ENCODE data around the gene PPL. TPM values are rescaled to one million over a fixed set of nuclear protein-coding genes. Genes with fewer than 3 reads are reported as not detected.
"Not testable (repeated sequence)": the region's sequence is repeated elsewhere in the genome, so short reads cannot be mapped to it uniquely, and the experiment has no call there.

Gene PPL
- total and polyA plus RNA-seq, 2 experiments from 2014 or later, result 8.4 to 10.8 TPM

DNA sequence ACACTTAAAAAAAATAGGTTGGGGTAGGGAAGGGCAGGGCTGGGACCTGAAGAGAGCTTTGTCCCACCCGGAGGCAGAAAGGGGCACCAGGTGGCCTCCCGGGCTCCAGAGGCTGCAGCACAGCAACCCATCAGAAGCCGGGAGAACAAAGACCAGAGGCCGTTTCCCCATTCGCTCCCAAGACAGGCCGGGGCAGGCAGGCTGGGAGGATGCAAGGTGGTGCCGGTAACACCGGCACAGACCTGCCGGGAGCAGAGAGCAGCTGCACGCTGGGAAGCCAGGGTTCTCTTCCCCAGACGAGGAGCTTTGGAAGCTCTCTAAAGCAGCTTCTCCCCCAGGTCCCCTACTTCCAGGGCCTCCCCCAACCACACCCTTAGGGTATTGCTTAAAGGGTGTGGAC, 5.6 kb downstream of the PPL start:
- H3K4me3 ChIP-seq, result no peak overlapping the region
- no peak overlapping the region for H3K27ac ChIP-seq
- H3K27me3 ChIP-seq, result no peaks in the 10 kb centered on the region
- H3K4me1 ChIP-seq (ENCODE audit: low read depth), result no peaks in the 10 kb centered on the region
- no peaks in the 10 kb centered on the region for H3K36me3 ChIP-seq
- no peaks in the 10 kb centered on the region for H3K9me3 ChIP-seq (ENCODE audit: low read depth)
- TF ChIP-seq, protein P1, sequence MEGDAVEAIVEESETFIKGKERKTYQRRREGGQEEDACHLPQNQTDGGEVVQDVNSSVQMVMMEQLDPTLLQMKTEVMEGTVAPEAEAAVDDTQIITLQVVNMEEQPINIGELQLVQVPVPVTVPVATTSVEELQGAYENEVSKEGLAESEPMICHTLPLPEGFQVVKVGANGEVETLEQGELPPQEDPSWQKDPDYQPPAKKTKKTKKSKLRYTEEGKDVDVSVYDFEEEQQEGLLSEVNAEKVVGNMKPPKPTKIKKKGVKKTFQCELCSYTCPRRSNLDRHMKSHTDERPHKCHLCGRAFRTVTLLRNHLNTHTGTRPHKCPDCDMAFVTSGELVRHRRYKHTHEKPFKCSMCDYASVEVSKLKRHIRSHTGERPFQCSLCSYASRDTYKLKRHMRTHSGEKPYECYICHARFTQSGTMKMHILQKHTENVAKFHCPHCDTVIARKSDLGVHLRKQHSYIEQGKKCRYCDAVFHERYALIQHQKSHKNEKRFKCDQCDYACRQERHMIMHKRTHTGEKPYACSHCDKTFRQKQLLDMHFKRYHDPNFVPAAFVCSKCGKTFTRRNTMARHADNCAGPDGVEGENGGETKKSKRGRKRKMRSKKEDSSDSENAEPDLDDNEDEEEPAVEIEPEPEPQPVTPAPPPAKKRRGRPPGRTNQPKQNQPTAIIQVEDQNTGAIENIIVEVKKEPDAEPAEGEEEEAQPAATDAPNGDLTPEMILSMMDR (IDR thresholded peaks at IDR 0.05; ENCODE audit: low read depth, low read length), result no peak
- no peak for DNase-seq (ENCODE audit: low read depth in 1 of 2, low spot score in 1 of 2)

DNA sequence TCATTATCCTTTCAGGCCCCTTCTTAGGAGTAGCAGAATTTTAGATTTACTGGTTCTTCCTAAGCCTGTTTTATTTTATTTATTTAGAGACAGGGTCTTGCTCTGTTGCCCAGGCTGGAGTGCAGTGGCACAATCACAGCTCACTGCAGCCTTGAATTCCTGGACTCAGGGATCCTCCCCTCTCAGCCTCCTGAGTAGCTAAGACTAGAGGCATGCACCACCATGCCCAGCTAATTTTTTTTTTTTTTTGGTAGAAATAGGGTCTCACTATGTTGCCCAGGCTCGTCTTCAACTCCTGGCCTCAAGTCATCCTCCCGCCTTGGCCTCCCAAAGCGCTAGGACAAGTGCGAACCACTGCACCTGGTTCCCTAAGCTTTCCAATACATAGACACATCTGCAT, 7.3 kb downstream of the PPL start:
- H3K36me3 ChIP-seq; H3K4me1 ChIP-seq (ENCODE audit: low read depth); H3K27me3 ChIP-seq; H3K27ac ChIP-seq; DNase-seq (ENCODE audit: low read depth in 1 of 2, low spot score in 1 of 2); H3K9me3 ChIP-seq (ENCODE audit: low read depth); H3K4me3 ChIP-seq: not testable (repeated sequence)

DNA sequence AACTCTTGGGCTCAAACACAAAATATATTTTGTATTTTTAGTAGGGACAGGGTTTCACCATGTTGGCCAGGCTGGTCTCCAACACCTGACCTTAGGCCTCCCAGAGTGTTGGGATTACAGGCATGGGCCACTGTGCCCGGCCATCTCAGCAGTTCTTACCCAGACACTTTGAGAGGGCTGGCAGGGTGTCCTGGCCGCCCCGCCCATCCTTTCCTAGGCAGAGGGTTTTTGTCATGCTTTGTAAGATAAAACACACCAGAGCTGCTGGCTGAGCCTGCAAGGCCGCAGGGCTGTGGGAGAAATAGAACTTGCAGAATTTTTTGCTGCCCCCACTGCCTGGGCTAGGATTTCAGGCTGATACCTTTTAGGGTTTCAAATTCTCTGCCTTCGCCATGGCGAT, 8.7 kb downstream of the PPL start:
- Histone ChIP-seq H3K9me3 (ENCODE audit: low read depth) (no peaks in the 10 kb centered on the region), H3K4me1 (ENCODE audit: low read depth) (peaks cover 4% of the 10 kb centered on the region), H3K36me3 (no peaks in the 10 kb centered on the region), H3K27ac (no peak overlapping the region), H3K4me3 (no peak overlapping the region), H3K27me3 (no peaks in the 10 kb centered on the region)
- DNase-seq (ENCODE audit: low read depth in 1 of 2, low spot score in 1 of 2), result no peak
- TF ChIP-seq, protein P1 (IDR thresholded peaks at IDR 0.05; ENCODE audit: low read depth, low read length), result no peak

DNA sequence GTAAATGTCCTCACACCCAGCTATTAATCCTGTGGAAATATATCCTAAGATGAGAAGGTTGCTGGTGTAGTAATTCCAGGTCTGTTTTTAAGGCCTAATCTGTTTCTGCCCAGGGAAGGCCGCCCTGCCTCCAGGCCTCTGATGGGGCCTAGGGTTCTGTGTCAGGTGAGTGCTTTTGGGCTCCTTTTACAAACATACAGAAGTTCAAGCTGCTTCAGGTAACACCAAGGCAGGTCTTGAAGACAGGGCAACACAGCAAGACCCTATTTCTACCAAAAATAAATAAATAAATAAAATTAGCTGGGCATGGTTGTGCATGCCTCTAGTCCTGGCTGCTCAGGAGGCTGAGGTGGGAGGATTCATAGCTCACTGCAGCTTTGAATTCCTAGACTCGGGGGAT, 9.3 kb downstream of the PPL start:
- peaks cover 4% of the 10 kb centered on the region for H3K4me1 ChIP-seq (ENCODE audit: low read depth)
- TF ChIP-seq, protein P1 (IDR thresholded peaks at IDR 0.05; ENCODE audit: low read depth, low read length), result no peak
- DNase-seq (ENCODE audit: low read depth in 1 of 2, low spot score in 1 of 2), result no peak
- no peaks in the 10 kb centered on the region for H3K27me3 ChIP-seq
- H3K36me3 ChIP-seq, result no peaks in the 10 kb centered on the region
- H3K9me3 ChIP-seq (ENCODE audit: low read depth), result no peaks in the 10 kb centered on the region
- no peak overlapping the region for H3K27ac ChIP-seq
- no peak overlapping the region for H3K4me3 ChIP-seq

DNA sequence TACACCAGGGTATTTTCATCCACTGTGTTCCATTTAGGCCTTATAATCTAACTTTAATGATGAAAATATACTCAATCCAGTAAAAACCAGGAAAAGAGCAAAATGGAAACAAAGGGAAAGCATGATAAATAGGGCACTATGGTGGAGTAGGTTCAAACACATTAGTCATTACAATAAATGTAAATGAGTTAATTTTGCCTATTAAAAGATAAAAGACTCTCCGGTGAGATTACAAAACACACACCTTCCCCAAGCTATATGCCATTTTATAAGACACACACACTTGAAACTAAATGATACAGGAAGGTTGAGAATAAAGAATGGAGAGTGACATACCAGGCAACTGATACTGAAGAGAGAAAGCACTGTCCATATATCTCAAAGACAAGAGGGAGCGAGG, 10.0 kb downstream of the PPL start:
- H3K4me1 ChIP-seq (ENCODE audit: low read depth), result peaks cover 4% of the 10 kb centered on the region
- H3K4me3 ChIP-seq, result no peak overlapping the region
- DNase-seq (ENCODE audit: low read depth in 1 of 2, low spot score in 1 of 2), result no peak
- H3K27me3 ChIP-seq, result no peaks in the 10 kb centered on the region
- no peaks in the 10 kb centered on the region for H3K36me3 ChIP-seq
- no peak overlapping the region for H3K27ac ChIP-seq
- H3K9me3 ChIP-seq (ENCODE audit: low read depth), result no peaks in the 10 kb centered on the region
- TF ChIP-seq, protein P1 (IDR thresholded peaks at IDR 0.05; ENCODE audit: low read depth, low read length), result no peak

DNA sequence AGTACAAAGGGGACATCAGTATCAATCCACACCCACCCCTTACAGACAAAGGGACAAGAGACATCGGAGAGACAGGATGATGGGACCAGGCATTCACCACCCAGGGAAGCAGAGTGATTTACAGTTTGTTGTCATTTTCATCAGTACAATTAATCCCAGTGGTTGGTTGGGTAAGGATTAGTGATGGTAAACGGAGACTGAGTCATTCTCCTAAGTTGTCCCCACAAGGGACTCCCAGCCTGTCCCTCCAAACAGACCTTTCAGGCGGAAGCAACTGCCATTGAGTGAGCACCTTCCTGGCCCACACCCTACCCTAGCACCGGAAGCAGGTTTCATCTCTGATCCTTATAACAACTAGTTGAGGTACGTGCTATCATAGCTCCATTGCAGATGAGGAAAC, 11.2 kb downstream of the PPL start:
- DNase-seq (ENCODE audit: low read depth in 1 of 2, low spot score in 1 of 2), result no peak
- H3K9me3 ChIP-seq (ENCODE audit: low read depth), result no peaks in the 10 kb centered on the region
- no peaks in the 10 kb centered on the region for H3K36me3 ChIP-seq
- H3K4me3 ChIP-seq, result no peak overlapping the region
- peaks cover 4% of the 10 kb centered on the region for H3K4me1 ChIP-seq (ENCODE audit: low read depth)
- no peaks in the 10 kb centered on the region for H3K27me3 ChIP-seq
- no peak overlapping the region for H3K27ac ChIP-seq
- TF ChIP-seq, protein P1 (IDR thresholded peaks at IDR 0.05; ENCODE audit: low read depth, low read length), result no peak
